GM06990 (cell line): ENCODE data around the gene SCAMP2.
"Not testable (repeated sequence)": the region's sequence is repeated elsewhere in the genome, so short reads cannot be mapped to it uniquely, and the experiment has no call there.

Experiments
- DNase-seq: peaks from one replicate; pipeline ENCODE4 v3.0.0-alpha.2; 2011; ENCODE audit not compliant: insufficient read length; ENCODE audit errors: extremely low read depth
- H3K27me3 ChIP-seq: replicated peaks from 2 replicates; pipeline ENCODE4 v1.6.0; 2011; ENCODE audit warnings: low read length; ENCODE audit not compliant: control insufficient read depth, insufficient read depth
- H3K36me3 ChIP-seq: 2 replicates; pipeline ENCODE4 v1.5.1; 2011; ENCODE audit warnings: low read length; ENCODE audit not compliant: control insufficient read depth, insufficient read depth
- H3K4me3 ChIP-seq: replicated peaks from 2 replicates; pipeline ENCODE4 v1.5.1; 2011; ENCODE audit warnings: low read depth, mild to moderate bottlenecking, control low read depth, low read length
- CTCF ChIP-seq: IDR thresholded peaks from 2 replicates; pipeline ENCODE4 v1.5.1; 2011; ENCODE audit warnings: low read length, control low read depth, mild to moderate bottlenecking, inconsistent platforms; ENCODE audit not compliant: insufficient read depth, poor library complexity, severe bottlenecking

Gene SCAMP2

GRCh38 chr15:74889883-74890664 is 16.9 kb upstream of the SCAMP2 start, which contains the start of gene MPI:
Gene MPI (plus strand): TSS chr15:74890042. CDS start chr15:74890074, 32 bp downstream.
- Histone ChIP-seq H3K27me3 (no peaks in the 10 kb centered on the region), H3K4me3 (peak within 1 kb of the TSS; percentile 77), H3K36me3 (peaks cover 15% of the 10 kb centered on the region)
- TF ChIP-seq CTCF: no peak
- peak; percentile 84 for DNase-seq

- peaks cover 15% of the 10 kb centered on the region for H3K36me3 ChIP-seq
- peak overlapping the region; percentile 77 for H3K4me3 ChIP-seq
- H3K27me3 ChIP-seq: no peaks in the 10 kb centered on the region
- TF ChIP-seq CTCF: no peak
- DNase-seq: no peak
Measured at GRCh38 chr15:74889390-74889882, 16.3 kb upstream of the SCAMP2 start.

- Histone ChIP-seq H3K27me3 (no peaks in the 10 kb centered on the region), H3K36me3 (peaks cover 15% of the 10 kb centered on the region), H3K4me3 (no peak overlapping the region)
- no peak for TF ChIP-seq CTCF
- no peak for DNase-seq
Measured at GRCh38 chr15:74888716-74889115, 15.6 kb upstream of the SCAMP2 start.

- not testable (repeated sequence) for DNase-seq, H3K27me3 ChIP-seq, H3K4me3 ChIP-seq, H3K36me3 ChIP-seq
Measured at GRCh38 chr15:74887537-74888193, 14.5 kb upstream of the SCAMP2 start.

- Histone ChIP-seq H3K36me3 (no peaks in the 10 kb centered on the region), H3K27me3 (no peaks in the 10 kb centered on the region), H3K4me3 (no peak overlapping the region)
- no peak for DNase-seq
- no peak for TF ChIP-seq CTCF
Measured at GRCh38 chr15:74885461-74885860, 12.3 kb upstream of the SCAMP2 start.

GRCh38 chr15:74884428-74885223 is 11.5 kb upstream of the SCAMP2 start:
- no peaks in the 10 kb centered on the region for H3K36me3 ChIP-seq
- TF ChIP-seq CTCF: no peak
- H3K27me3 ChIP-seq: no peaks in the 10 kb centered on the region
- H3K4me3 ChIP-seq: no peak overlapping the region
- DNase-seq: no peak
